Cerebellar cortex (tissue), 1 donor: ENCODE measurements around the gene TMEM108.
A peak's percentile ranks its signal among the peaks of the same experiment; 100 is the strongest.

ENCODE experiments used
- DNase-seq: peaks from one replicate; pipeline ENCODE4 v3.0.0-alpha.2; 2015; ENCODE audit warnings: low spot score

TMEM108 gene

GRCh38 chr3:133278260-133279043, 240.3 kb downstream of the TMEM108 start:
- DNase-seq = no peak

- no peak for DNase-seq
Measured at GRCh38 chr3:133280586-133280985, 242.4 kb downstream of the TMEM108 start.

- DNase-seq = no peak
Measured at GRCh38 chr3:133282236-133282635, 244.0 kb downstream of the TMEM108 start.

GRCh38 chr3:133283958-133284807, 246.0 kb downstream of the TMEM108 start:
- no peak for DNase-seq

- DNase-seq = no peak
Measured at GRCh38 chr3:133289322-133289721, 251.1 kb downstream of the TMEM108 start.

GRCh38 chr3:133292296-133292695, 254.1 kb downstream of the TMEM108 start:
- DNase-seq = no peak

- no peak for DNase-seq
Measured at GRCh38 chr3:133293397-133294110, 255.4 kb downstream of the TMEM108 start.

- DNase-seq = no peak
Measured at GRCh38 chr3:133294253-133294652, 256.1 kb downstream of the TMEM108 start.

GRCh38 chr3:133295199-133295901, 257.2 kb downstream of the TMEM108 start:
- no peak for DNase-seq

- no peak for DNase-seq
Measured at GRCh38 chr3:133295944-133296917, 258.0 kb downstream of the TMEM108 start.

GRCh38 chr3:133296981-133297380, 258.8 kb downstream of the TMEM108 start:
- DNase-seq = no peak

- DNase-seq = no peak
Measured at GRCh38 chr3:133300102-133300501, 261.9 kb downstream of the TMEM108 start.

- DNase-seq = no peak
Measured at GRCh38 chr3:133301194-133301593, 263.0 kb downstream of the TMEM108 start.

- DNase-seq = no peak
Measured at GRCh38 chr3:133301731-133302130, 263.5 kb downstream of the TMEM108 start.

- no peak for DNase-seq
Measured at GRCh38 chr3:133303430-133303829, 265.2 kb downstream of the TMEM108 start.

GRCh38 chr3:133317866-133318265, 279.7 kb downstream of the TMEM108 start:
- no peak for DNase-seq

GRCh38 chr3:133328373-133328772, 290.2 kb downstream of the TMEM108 start:
- DNase-seq = no peak

GRCh38 chr3:133329626-133330025, 291.4 kb downstream of the TMEM108 start:
- DNase-seq = no peak

- DNase-seq = peak; percentile 1
Measured at GRCh38 chr3:133330065-133330464, 291.9 kb downstream of the TMEM108 start.

- no peak for DNase-seq
Measured at GRCh38 chr3:133330522-133330921, 292.3 kb downstream of the TMEM108 start.

- DNase-seq = no peak
Measured at GRCh38 chr3:133354721-133355120, 316.5 kb downstream of the TMEM108 start.
